Measurements from ENCODE around the gene UBE2D2.

GRCh38 chr5:139670369-139671095 lies 109.4 kb downstream of the UBE2D2 start:
- TF ChIP-seq CTCF (IDR thresholded peaks at IDR 0.05; ENCODE audit: poor library complexity, severe bottlenecking) (peak; percentile 34), REST (IDR thresholded peaks at IDR 0.05; ENCODE audit: borderline replicate concordance) (no peak), TAF1 (IDR thresholded peaks at IDR 0.05; ENCODE audit: low read depth) (no peak), RAD21 (conservative IDR thresholded peaks at IDR 0.05) (no peak), MXI1 (conservative IDR thresholded peaks at IDR 0.05; ENCODE audit: poor library complexity, severe bottlenecking) (no peak)
